Stimulated activated CD4-positive, alpha-beta T cell treated with anti-CD3 and anti-CD28 coated beads, Interleukin-4, amount 100 ng/mL, for 24 hours (primary cell): ENCODE results near the gene RHEB.
A peak's percentile ranks its signal among the peaks of the same experiment; 100 is the strongest.

ENCODE experiments used
- DNase-seq: peaks from one replicate; pipeline ENCODE4 v3.0.0-alpha.2; 2020

RHEB gene

DNA sequence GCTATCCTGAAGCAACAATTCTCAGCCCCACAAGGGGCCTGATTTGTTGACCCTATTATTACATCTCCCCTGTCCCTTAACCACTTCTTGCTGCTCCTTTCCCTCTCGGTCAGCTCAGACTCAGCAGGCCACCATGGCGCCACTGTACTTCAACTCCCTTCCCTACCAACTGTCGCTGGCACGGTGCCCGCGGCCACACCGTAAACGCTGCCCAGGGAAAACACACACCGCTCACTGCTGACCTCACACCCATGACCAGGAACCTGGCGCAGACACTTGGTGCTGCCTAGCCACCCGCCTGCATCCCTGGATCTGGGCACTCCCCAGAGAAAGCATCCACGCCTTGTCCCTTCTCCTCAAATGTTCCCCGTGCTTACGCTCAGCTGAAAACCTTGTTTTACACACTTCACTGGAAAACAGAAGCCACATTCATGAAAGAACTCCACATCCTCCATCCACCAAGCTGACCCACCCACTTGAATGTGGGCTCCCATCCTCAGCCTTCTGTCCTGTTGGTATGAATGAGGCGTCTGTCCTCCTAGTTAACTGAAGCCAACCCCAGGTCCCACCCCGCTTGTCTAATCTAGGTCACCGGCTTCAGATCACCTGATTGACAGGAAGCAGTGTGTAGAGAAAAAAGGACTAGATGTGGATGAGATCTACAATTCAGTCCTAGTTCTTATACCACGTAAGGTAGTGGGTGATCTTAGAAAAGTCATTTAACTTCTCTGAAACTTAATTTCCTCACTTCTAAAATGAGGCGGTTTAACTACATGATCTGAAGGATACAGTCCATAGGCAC is 51.3 kb downstream of the RHEB start:
- DNase-seq = no peak

DNA sequence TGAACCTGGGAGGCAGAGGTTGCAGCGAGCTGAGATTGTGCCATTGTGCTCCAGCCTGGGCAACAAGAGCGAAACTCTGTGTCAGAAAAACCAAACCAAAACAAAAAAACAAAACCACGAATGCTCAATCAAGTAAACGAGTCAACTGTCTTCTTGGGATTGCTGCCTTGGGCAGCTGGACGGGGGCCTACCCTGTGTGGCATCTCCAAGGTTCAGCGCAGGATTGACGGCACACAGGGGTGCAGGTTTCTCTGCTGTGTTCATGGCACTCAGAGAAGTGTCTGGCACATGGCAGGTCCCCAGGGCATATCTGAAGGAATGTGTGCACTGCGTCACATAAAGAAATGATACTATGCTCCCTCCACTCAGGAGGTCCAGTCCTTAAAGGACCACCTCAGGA is 54.5 kb downstream of the RHEB start:
- no peak for DNase-seq

GRCh38 chr7:151462306-151462779 is 57.4 kb downstream of the RHEB start:
- DNase-seq = no peak

DNA sequence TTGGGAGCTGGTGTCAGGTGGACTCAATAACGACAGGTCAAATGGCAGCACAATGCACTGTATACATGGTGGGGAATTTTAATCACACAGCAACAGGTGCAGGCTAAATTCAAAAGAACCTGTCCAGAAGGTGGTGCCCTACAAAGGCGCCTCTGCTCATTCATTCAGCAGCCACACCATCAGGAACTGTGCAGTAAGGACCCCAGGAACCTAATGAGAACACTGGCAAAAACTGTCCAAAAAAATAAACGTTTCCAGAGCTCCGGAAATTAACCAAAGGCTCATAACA is 57.8 kb downstream of the RHEB start:
- no peak for DNase-seq

- no peak for DNase-seq
Measured at GRCh38 chr7:151461096-151461941, 58.4 kb downstream of the RHEB start.

GRCh38 chr7:151460474-151460855 is 59.2 kb downstream of the RHEB start:
- DNase-seq = no peak

DNA sequence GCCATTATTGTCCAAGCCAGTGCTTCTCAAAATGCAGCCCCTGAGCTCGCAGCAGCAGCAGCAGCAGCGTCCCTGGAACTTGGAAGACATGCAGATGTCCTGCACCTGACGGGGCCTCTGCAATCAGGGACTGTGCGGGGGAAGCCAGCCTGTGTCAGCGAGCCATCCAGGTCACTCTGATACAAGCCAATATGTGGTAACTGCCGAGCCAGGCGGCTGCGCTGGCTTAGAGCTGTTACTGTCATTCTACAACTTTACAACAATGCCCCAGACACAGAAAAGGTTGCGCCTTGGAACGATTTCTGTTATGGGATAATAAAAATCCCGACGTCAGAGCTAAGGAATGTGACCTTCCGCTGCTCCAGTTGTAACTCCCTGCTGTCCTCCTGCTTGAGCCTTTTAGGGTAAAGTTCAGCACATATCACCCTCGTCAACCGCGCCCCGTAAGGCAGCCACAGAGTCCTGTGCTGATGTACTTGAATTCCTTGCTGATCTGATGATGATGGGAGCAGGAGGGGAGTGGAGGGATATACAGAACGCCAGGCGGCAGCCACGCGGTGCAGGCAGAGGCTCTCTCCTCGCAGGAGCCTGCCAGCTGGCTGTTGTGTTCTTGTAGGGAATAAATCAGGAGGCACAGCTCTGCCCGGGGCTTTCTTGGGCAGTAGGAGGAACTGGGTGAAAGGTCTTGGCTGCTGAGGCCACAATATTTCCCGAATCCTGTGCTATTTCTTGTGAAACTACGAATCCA is 59.8 kb downstream of the RHEB start:
- DNase-seq = no peak

DNA sequence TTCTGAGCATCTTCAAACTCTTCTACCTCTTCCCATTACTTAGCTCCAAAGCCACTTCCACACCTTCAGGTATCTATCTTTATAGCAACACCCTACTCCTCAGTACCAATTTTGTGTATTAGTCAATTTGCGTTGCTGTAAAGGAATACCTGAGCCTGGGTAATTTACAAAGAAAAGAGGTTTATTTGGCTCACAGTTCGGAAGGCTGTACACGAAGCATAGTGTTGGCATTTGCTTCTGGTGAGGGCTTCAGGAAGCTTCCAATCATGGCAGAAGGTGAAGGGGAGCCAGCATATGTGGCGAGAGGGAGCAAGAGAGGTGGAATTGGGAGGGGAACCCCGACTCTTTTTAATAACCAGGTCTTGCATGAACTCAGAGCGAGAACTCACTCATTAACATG is 62.2 kb downstream of the RHEB start:
- DNase-seq = no peak

DNA sequence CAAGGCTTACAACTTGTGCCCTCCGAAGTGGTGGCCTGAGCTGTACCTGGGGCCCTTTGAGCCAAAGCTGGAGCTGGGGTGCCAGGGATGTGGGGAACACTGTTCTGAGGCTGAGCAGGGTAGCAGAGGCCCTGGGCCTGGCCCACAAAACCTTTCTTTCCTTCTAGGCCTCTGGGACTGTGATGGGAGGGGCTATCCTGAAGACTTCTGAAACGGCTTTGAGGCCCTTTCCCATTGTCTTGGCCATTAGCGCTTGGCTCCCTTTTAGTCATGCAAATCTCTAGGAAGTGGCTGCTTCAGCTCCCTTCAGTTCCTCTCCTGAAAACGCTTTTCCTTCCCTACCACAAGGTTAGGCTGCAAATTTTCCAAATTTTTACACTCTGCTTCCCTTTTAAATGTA is 62.9 kb downstream of the RHEB start:
- no peak for DNase-seq

DNA sequence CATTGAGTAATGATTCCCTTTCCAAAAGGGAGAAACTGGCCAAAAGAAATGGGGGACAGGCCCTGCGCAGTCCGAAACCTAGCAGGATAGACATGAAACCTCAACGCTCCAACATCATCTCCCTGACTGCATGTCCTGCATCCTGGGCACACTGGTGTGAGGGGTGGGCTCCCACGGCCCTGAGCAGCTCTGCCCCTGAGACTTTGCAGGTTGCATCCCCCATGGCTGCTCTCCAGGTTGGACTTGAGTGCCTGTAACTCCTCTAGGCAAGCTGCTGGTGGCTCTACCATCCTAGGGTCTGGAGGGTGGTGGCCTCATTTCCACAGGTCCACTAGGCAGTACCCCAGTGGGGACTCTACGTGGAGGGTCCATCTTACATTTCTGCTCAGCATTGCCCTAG is 63.4 kb downstream of the RHEB start:
- DNase-seq = no peak

DNA sequence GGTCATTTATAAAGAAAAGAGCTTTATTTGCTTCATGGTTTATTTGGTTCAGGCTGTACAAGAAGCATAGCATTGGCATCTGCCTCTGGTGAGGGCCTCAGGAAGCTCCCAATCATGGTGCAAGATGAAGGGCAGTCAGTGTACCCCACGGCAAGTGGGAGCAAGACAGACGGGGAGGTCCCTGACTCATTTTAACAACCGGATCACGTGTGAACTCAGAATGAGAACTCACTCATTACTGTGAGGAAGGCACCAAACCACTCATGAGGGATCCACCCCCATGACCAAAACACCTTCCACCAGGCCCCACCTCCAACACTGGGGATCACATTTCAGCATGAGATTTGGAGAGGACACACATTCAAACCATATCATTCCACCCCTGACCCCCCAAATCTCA is 64.0 kb downstream of the RHEB start:
- no peak for DNase-seq

- DNase-seq = no peak
Measured at GRCh38 chr7:151454932-151455530, 64.7 kb downstream of the RHEB start.

- no peak for DNase-seq
Measured at GRCh38 chr7:151454305-151454704, 65.4 kb downstream of the RHEB start.

DNA sequence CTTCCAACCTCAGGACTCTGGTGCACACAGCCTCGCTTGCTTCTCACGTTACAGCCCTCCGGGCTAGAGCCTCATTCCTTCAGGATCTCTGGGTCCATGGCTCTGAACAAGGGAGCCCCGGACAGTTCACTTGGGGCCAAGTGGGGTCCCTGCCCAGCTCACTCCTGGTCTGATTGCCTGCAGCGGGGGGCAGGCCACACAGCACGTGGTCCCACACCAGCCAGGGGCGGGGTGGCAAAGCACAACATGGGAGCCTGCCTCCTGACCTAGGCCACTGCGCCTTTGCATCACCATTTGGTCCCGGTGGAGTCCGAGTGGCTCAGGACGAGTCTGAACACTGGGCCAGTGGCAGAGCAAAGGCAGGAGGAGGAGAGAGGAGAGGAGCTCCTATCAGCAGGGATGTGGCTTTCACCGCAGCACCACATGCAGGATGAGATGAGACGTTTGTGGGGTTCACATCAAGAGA is 66.3 kb downstream of the RHEB start:
- DNase-seq = no peak

DNA sequence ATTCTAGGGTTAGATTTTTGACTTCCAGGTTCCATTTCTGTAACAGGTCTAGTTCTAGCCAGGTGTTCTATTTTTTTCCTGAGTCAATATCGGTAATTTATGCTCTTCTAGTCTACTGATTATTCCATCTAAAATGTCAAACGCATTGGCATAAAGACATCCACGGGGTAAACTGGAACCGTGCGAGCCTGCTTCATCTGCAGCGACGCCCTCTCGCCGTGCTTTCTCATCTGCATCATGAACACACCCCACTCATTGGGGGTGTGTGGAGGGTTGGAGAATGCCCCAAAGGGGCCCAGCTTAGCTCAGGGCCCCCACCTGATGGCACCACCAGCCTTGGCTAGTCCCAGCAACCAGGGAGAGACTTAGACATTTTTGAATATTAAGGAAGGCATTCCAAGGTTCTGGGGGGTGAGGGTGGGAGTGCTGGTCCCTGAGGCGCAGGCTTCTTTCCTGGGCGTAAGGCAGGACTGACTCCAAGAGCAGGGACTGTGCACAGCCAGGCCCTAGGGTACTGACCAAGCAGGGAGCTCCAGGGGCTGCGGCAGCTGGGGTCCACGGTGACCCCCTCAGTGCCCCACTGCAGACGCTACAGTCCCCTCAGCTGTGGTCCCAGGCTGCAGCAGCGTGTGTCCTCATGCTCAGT is 66.9 kb downstream of the RHEB start:
- no peak for DNase-seq

- DNase-seq = no peak
Measured at GRCh38 chr7:151451626-151452571, 67.8 kb downstream of the RHEB start.

DNA sequence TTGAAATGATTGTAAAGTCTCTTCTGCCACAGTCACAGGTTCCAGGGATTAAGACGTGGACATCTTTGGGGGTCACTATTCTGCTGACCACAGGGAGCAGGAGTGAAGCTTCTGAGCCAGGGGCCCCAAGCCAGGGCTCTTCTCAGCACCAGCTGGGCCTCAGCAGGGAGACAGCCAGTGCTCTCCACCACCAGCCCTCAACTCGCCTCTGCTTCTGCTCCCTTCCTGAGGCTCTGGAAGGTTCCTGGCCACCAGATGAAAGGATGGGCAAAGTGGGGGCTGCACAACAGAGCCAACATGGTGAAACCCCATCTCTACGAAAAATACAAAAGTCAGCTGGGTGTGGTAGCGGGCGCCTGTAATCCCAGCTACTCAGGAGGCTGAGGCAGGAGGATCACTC is 68.5 kb downstream of the RHEB start:
- no peak for DNase-seq

- no peak for DNase-seq
Measured at GRCh38 chr7:151449990-151450389, 69.7 kb downstream of the RHEB start.

GRCh38 chr7:151448261-151449252 is 71.1 kb downstream of the RHEB start:
- DNase-seq = peak; percentile 81

- no peak for DNase-seq
Measured at GRCh38 chr7:151447901-151448260, 71.8 kb downstream of the RHEB start.
